Activated CD8-positive, alpha-beta memory T cell treated with anti-CD3 and anti-CD28 coated beads, Interleukin-2, amount 50 U/mL, for 24 hours (primary cell): Measurements from ENCODE around the gene CALML5.

Experiments used
- DNase-seq: peaks from one replicate; pipeline ENCODE4 v3.0.0-alpha.2; 2020; ENCODE audit errors: extremely low read depth

Gene CALML5

GRCh38 chr10:5499493-5500140 is at the start of gene CALML5:
TSS of gene CALML5 (minus strand) at chr10:5499570. CDS start at chr10:5499438, 132 bp downstream.
- DNase-seq = no peak

- DNase-seq = no peak
These were observed 48.7 kb upstream of the CALML5 start for GRCh38 chr10:5547931-5548660.

- no peak for DNase-seq
These were observed 48.2 kb upstream of the CALML5 start for GRCh38 chr10:5547681-5547930.

- DNase-seq = no peak
These were observed 47.7 kb upstream of the CALML5 start for GRCh38 chr10:5546891-5547680.

- no peak for DNase-seq
These were observed 46.7 kb upstream of the CALML5 start for GRCh38 chr10:5545778-5546710.

- DNase-seq = no peak
These were observed 46.0 kb upstream of the CALML5 start for GRCh38 chr10:5545426-5545777.

GRCh38 chr10:5545011-5545410 is 45.6 kb upstream of the CALML5 start:
- DNase-seq = no peak

- DNase-seq = no peak
These were observed 44.9 kb upstream of the CALML5 start for GRCh38 chr10:5544216-5544805.

GRCh38 chr10:5543623-5544022 is 44.3 kb upstream of the CALML5 start:
- no peak for DNase-seq

GRCh38 chr10:5542100-5542499 is 42.7 kb upstream of the CALML5 start:
- no peak for DNase-seq

- DNase-seq = no peak
These were observed 41.5 kb upstream of the CALML5 start for GRCh38 chr10:5540891-5541290.

GRCh38 chr10:5540080-5540479 is 40.7 kb upstream of the CALML5 start:
- no peak for DNase-seq

- DNase-seq = no peak
These were observed 39.7 kb upstream of the CALML5 start for GRCh38 chr10:5538892-5539651.

GRCh38 chr10:5538446-5538845 is 39.1 kb upstream of the CALML5 start:
- DNase-seq = no peak

GRCh38 chr10:5537684-5538083 is 38.3 kb upstream of the CALML5 start:
- no peak for DNase-seq

- no peak for DNase-seq
These were observed 37.2 kb upstream of the CALML5 start for GRCh38 chr10:5536486-5537081.

- no peak for DNase-seq
These were observed 35.8 kb upstream of the CALML5 start for GRCh38 chr10:5534880-5535856.

- no peak for DNase-seq
These were observed 34.9 kb upstream of the CALML5 start for GRCh38 chr10:5534051-5534821.
